Heart right ventricle (tissue), 16 donors: Measurements from ENCODE around the gene DNHD1. TPM values are rescaled to one million over a fixed set of nuclear protein-coding genes. Genes with fewer than 3 reads are reported as not detected.

ENCODE experiments used
- ATAC-seq, 8 donors: fragments of 200-7000 bp; cut with Tn5 transposase; one replicate each; pipeline ENCODE4 v1.9.1; 2020; ENCODE audit warnings: mild to moderate bottlenecking in 8 of 8, moderate library complexity in 8 of 8, moderate number of reproducible peaks in 1 of 8
- DNase-seq, 2 donors: peaks; one replicate each; pipeline ENCODE4 v3.0.0-alpha.2; 2020
- H3K27ac ChIP-seq, 10 donors: fragments of 200-600 bp; sonication (generic) in 2 of 10; one replicate each; pipeline versions ENCODE4 v1.5.0 to v1.8.0; 2020 to 2022; ENCODE audit warnings: mild to moderate bottlenecking in 3 of 10
- H3K27me3 ChIP-seq, 7 donors: fragments of 200-600 bp; one replicate each; pipeline ENCODE4 v1.8.0; 2021 to 2022; ENCODE audit warnings: mild to moderate bottlenecking in 2 of 7
- H3K36me3 ChIP-seq, 9 donors: fragments of 200-600 bp; sonication (generic) in 1 of 9; one replicate each; pipeline versions ENCODE4 v1.5.0 to v1.8.0; 2020 to 2022; ENCODE audit warnings: mild to moderate bottlenecking in 2 of 9
- H3K4me1 ChIP-seq, 9 donors: fragments of 200-600 bp; sonication (generic) in 1 of 9; one replicate each; pipeline versions ENCODE4 v1.5.0 to v1.8.0; 2020 to 2022; ENCODE audit warnings: mild to moderate bottlenecking in 4 of 9
- H3K4me3 ChIP-seq, 10 donors: fragments of 200-600 bp; sonication (generic) in 2 of 10; one replicate each; pipeline versions ENCODE4 v1.5.0 to v1.8.0; 2020 to 2022; ENCODE audit warnings: mild to moderate bottlenecking in 7 of 10, moderate library complexity in 2 of 10
- H3K9me3 ChIP-seq, 11 donors: fragments of 200-600 bp in 10 of 11; sonication (generic) in 2 of 11; one replicate each; pipeline versions ENCODE4 v1.5.0 to v1.8.0; 2013 to 2022; ENCODE audit warnings: mild to moderate bottlenecking in 2 of 11, control low read depth in 1 of 11, moderate library complexity in 1 of 11
- WGBS, 2 donors: extraction: QIAGEN DNeasy Blood & Tissue Kit; methylation state at CpG; one replicate each; pipeline ENCODE4 v1.1.7; 2013; ENCODE audit warnings: inconsistent platforms in 1 of 2; 5-methylcytosine and 5-hydroxymethylcytosine counted together
- intact Hi-C, 10 donors: fragments of 100-400 bp; cut with DNase I; formaldehyde crosslinking; loops; one replicate each; pipeline versions ENCODE4 v1.11.1 to v1.14.2; 2022
- polyA plus RNA-seq, 2 donors: library from polyadenylated mRNA; stranded (reverse); fragments of 200-250 nt; gene quantifications; one replicate each; pipeline ENCODE4 v1.2.3, GENCODE V29; 2013
- total RNA-seq, 10 donors: library from RNA; stranded (reverse); fragmentation: NEBNext Ultra II Directional in 3 of 10; extraction: Animal tissue kit (Norgen Biotek cat#: 25700) in 3 of 10; gene quantifications; one replicate each; pipeline versions ENCODE4 v1.2.1 to v1.2.4, GENCODE V29; 2021 to 2023
- TF ChIP-seq, protein P1 (sequence below), 9 donors: fragments of 200-600 bp; sonication (generic) in 2 of 9; IDR thresholded peaks; one replicate each; pipeline versions ENCODE4 v1.5.0 to v1.8.0; 2021 to 2022; ENCODE audit warnings: antibody characterized with exemption in 9 of 9, mild to moderate bottlenecking in 5 of 9, moderate library complexity in 1 of 9
- donor health status: Arrhythmogenic right ventricular cardiomyopathy.
- donor health status: ischemic (EF 13 %, LVEDD 7.1; RV severe dilation, severe dysfunction).
- donor health status: healthy with polysubstance abuse.
- donor health status: DM: no; HTN: yes; CAD: no.
- donor health status: DM: no; HTN: no; CAD: no.
- donor health status: ischemic (EF 25% LVEDD 6.9; RV normal size, moderate dysfunction).
- donor health status: ischemic (EF 25% LVEDD 5.7; RV mildly dilated, moderate dysfunction).
- donor health status: healthy.
- donor health status: DM: yes; HTN: yes; CAD: no.
- donor health status: Ischemic cardiomyopathy.
- donor health status: ischemic (EF 35%, LVEDD 5.7; RV mildly dilated, moderate dysfunction).
- donor health status: nonischemic (EF 11% LVEDD 7.7; RV severe dilation, severe dysfunction).
- donor health status: DM: yes; HTN: yes; CAD: no.
- donor health status: PGD.
- donor health status: ischemic (EF 29% LVEDD 5.4; RV normal size, mild dysfunction).
- donor health status: nonischemic (EF 23%, LVEDD 6.1; RV moderate dilation, normal function).

Gene DNHD1
- total and polyA plus RNA-seq, 12 donors: 1.7 to 13.8 (median 6.5) TPM

DNA sequence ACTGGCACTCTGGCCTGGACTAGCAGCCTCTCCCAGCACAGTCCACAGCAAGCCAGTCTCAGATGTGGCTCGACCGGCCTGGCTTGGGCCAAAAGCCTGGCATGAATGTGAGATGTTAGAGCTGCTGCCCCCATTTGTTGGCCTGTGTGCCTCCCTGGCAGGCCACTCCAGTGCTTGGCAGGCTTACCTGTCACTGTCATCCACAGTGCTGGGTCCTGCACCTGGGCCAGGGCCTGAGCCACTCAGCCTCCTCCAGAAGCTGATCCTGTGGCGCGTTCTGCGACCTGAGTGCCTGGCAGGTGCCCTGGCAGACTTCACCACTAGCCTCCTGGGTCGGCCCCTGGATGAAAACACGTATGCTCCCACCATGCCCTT lies 70.3 kb downstream of the DNHD1 start:
- no peak for DNase-seq
- H3K4me1 ChIP-seq: peaks cover 0 to 27% (median 11%) of the 10 kb centered on the region in 9 donors
- intact Hi-C loops: no loop called here
- WGBS, 2 donors: 61 to 74% methylated on average over 7 of the region's 7 CpGs
- H3K27me3 ChIP-seq: no peaks in the 10 kb centered on the region
- no peak overlapping the region for H3K4me3 ChIP-seq
- peak; percentile 11 to 53 (median 25) for ATAC-seq
- no peaks in the 10 kb centered on the region for H3K9me3 ChIP-seq
- TF ChIP-seq, protein P1, sequence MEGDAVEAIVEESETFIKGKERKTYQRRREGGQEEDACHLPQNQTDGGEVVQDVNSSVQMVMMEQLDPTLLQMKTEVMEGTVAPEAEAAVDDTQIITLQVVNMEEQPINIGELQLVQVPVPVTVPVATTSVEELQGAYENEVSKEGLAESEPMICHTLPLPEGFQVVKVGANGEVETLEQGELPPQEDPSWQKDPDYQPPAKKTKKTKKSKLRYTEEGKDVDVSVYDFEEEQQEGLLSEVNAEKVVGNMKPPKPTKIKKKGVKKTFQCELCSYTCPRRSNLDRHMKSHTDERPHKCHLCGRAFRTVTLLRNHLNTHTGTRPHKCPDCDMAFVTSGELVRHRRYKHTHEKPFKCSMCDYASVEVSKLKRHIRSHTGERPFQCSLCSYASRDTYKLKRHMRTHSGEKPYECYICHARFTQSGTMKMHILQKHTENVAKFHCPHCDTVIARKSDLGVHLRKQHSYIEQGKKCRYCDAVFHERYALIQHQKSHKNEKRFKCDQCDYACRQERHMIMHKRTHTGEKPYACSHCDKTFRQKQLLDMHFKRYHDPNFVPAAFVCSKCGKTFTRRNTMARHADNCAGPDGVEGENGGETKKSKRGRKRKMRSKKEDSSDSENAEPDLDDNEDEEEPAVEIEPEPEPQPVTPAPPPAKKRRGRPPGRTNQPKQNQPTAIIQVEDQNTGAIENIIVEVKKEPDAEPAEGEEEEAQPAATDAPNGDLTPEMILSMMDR (IDR thresholded peaks at IDR 0.05): no peak
- peaks cover 0 to 12% (median 0%) of the 10 kb centered on the region in 9 donors for H3K36me3 ChIP-seq
- H3K27ac ChIP-seq: peak overlapping the region in 2 of 10 donors; percentile 2

DNA sequence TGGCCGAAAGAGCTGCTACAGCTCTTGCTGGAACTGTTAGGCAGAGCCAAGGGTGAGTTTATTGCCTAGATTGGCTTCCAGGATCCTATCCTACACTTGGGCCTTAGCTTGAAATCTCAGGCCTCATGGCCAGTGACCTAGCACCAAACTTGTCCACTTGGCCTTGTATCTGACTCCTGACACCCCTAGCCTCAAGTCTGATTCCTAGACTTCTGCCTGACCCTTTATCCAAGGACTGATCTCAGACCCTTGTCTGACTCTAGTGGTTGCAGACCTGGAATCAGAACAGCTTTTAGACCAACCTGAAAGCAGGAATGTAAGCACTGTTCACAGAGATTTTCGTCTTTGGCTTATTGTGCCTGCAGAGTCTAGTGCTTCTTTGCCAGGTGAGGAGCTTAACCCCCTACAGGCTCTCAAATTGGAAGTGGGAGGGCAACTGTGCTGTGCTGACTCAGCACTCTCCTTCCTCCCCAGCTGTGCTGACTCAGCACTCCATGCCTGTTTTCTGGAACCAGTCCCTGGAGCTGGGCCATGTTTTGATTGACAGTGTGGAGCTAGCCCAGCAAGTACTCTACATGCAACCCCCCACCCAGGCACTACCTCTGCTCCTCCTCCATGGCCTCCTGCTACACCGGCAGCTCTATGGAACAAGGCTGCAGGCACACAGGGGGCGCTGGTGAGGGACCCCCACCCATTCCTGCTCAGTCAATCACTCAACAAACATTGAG lies 71.3 kb downstream of the DNHD1 start:
- TF ChIP-seq, protein P1 (IDR thresholded peaks at IDR 0.05): no peak
- peaks cover 0 to 12% (median 0%) of the 10 kb centered on the region in 9 donors for H3K36me3 ChIP-seq
- H3K4me3 ChIP-seq: no peak overlapping the region
- ATAC-seq (peak; percentile 33 to 69 (median 57)), DNase-seq (peak in 1 of 2 donors; percentile 66)
- H3K27ac ChIP-seq: no peak overlapping the region
- H3K4me1 ChIP-seq: peaks cover 0 to 27% (median 11%) of the 10 kb centered on the region in 9 donors
- intact Hi-C loops: no loop called here
- WGBS, 2 donors: 51 to 63% methylated on average over 4 of the region's 4 CpGs
- H3K27me3 ChIP-seq: no peaks in the 10 kb centered on the region
- no peaks in the 10 kb centered on the region for H3K9me3 ChIP-seq

DNA sequence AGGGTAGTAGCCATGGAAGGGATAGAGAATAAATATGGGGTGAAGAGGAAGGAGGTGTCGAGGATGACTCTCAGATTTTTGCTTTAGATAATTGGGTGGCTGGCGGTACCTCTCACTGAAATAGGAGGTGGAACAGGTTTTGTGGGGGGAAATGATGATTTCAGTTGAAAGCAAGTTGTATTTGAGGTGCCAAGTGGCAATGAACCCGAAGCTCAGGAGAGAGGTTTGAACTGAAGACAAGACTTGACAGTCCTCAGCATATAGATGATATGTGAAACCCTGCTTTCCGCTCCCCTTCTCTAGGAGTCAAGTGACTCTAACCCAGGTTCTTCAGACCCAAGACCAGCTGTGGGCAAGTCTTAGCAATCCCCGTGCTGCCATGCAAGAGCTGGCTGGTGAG lies 72.6 kb downstream of the DNHD1 start:
- ATAC-seq (no peak), DNase-seq (no peak)
- intact Hi-C loops: no loop called here
- no peaks in the 10 kb centered on the region for H3K9me3 ChIP-seq
- WGBS, 2 donors: 88% methylated on average over 5 of the region's 5 CpGs
- H3K27ac ChIP-seq: no peak overlapping the region
- no peaks in the 10 kb centered on the region for H3K27me3 ChIP-seq
- H3K36me3 ChIP-seq: peaks cover 0 to 8% (median 0%) of the 10 kb centered on the region in 9 donors
- H3K4me1 ChIP-seq: peaks cover 0 to 27% (median 11%) of the 10 kb centered on the region in 9 donors
- no peak overlapping the region for H3K4me3 ChIP-seq
- TF ChIP-seq, protein P1 (IDR thresholded peaks at IDR 0.05): no peak

- Histone ChIP-seq H3K27ac (no peak overlapping the region), H3K27me3 (no peaks in the 10 kb centered on the region), H3K4me3 (peak overlapping the region in 3 of 10 donors; percentile 24 to 43 (median 38)), H3K4me1 (peaks cover 0 to 30% (median 12%) of the 10 kb centered on the region in 9 donors), H3K36me3 (peaks cover 0 to 8% (median 0%) of the 10 kb centered on the region in 9 donors), H3K9me3 (no peaks in the 10 kb centered on the region)
- ATAC-seq (peak in 4 of 8 donors; percentile 4 to 62 (median 12)), DNase-seq (no peak)
- 74 to 78% methylated on average over 62 of the region's 62 CpGs for WGBS, 2 donors
- intact Hi-C loops: no loop called here
- TF ChIP-seq, protein P1 (IDR thresholded peaks at IDR 0.05): peak in 2 of 9 donors; percentile 15 to 33
Measured at GRCh38 chr11:6570691-6571427, 73.8 kb downstream of the DNHD1 start.
